HCT116 (cell line): ENCODE results near the gene CAMK2A. TPM values are rescaled to one million over a fixed set of nuclear protein-coding genes. Genes with fewer than 3 reads are reported as not detected.

Source experiments
- ATAC-seq: fragments of 200-7000 bp; cut with Tn5 transposase; 2 replicates; pipeline ENCODE4 v1.9.1; 2020; ENCODE audit warnings: mild to moderate bottlenecking, moderate library complexity
- BruUV-seq: library from RNA; stranded (reverse); fragments of 400-500 nt; replicated peaks from 2 replicates; lab custom pipeline; 2021; lab: Mats Ljungman, UMichigan
- CTCF ChIA-PET: fragments of 300-600 bp; sonication (Branson Sonifier 250); formaldehyde crosslinking; loops from one replicate; lab custom pipeline; 2021; ENCODE audit warnings: antibody characterized with exemption; lab: Charles Lee
- POLR2A ChIA-PET: fragments of 300-600, 350-600 bp; sonication (Branson Sonifier 250); formaldehyde crosslinking; loops from one replicate; lab custom pipeline; 2021; ENCODE audit warnings: antibody characterized with exemption; lab: Charles Lee
- RAD21 ChIA-PET, 2 experiments: fragments of 300-600 bp; sonication (Branson Sonifier 250); formaldehyde crosslinking; loops; one replicate each; lab custom pipeline; 2023; ENCODE audit warnings: low total read pairs in 2 of 2; ENCODE audit not compliant: uncharacterized antibody in 2 of 2, unreplicated experiment in 2 of 2, low non-redundant PET in 1 of 2; lab: Charles Lee
- DNase-seq: peaks from one replicate; pipeline ENCODE4 v3.0.0-alpha.2; 2010; ENCODE audit warnings: low read depth, low spot score
- H2AFZ ChIP-seq: fragments of 200-600 bp; shearing (Covaris generic), sonication (generic); 2 replicates; pipeline ENCODE4 v1.6.1; 2017; ENCODE audit warnings: low read depth, mixed run types, mixed read lengths, antibody characterized with exemption, low read length; ENCODE audit not compliant: poor library complexity, severe bottlenecking
- H3K27ac ChIP-seq: 2 replicates; pipeline ENCODE4 v1.5.1; 2012; ENCODE audit warnings: low read depth, low read length
- H3K27me3 ChIP-seq: fragments of 200-600 bp; sonication (generic); 2 replicates; pipeline ENCODE4 v1.6.1; 2016; ENCODE audit warnings: mixed run types, low read length, mixed read lengths; ENCODE audit not compliant: insufficient read depth
- H3K36me3 ChIP-seq, 2 experiments: fragments of 200-500 bp in 1 of 2; fragments of 200-600 bp in 1 of 2; sonication (Bioruptor generic) in 1 of 2; sonication (generic) in 1 of 2; 2 replicates each; pipeline versions ENCODE4 v1.5.1 to v1.6.1; 2014 to 2016; ENCODE audit warnings: low read length in 2 of 2, inconsistent platforms in 1 of 2, mixed read lengths in 1 of 2, mixed run types in 1 of 2; ENCODE audit not compliant: insufficient read depth in 2 of 2, control insufficient read depth in 1 of 2
- H3K4me1 ChIP-seq, 2 experiments: fragments of 200-600 bp in 1 of 2; sonication (generic) in 1 of 2; 2 replicates each; pipeline versions ENCODE4 v1.5.1 to v1.6.1; 2012 to 2017; ENCODE audit warnings: low read length in 2 of 2, inconsistent platforms in 1 of 2, mild to moderate bottlenecking in 1 of 2, mixed read lengths in 1 of 2, mixed run types in 1 of 2, moderate library complexity in 1 of 2; ENCODE audit not compliant: insufficient read depth in 2 of 2, control insufficient read depth in 1 of 2
- H3K4me2 ChIP-seq: fragments of 200-600 bp; sonication (generic); 2 replicates; pipeline ENCODE4 v1.6.1; 2017; ENCODE audit warnings: mixed run types, low read length, mixed read lengths
- H3K4me3 ChIP-seq, 2 experiments: fragments of 200-600 bp in 1 of 2; sonication (generic) in 1 of 2; replicated peaks in 1 of 2; 2 replicates each; pipeline ENCODE4 v1.5.1; 2011 to 2016; ENCODE audit warnings: low read length in 2 of 2, control low read depth in 1 of 2, low read depth in 1 of 2, mild to moderate bottlenecking in 1 of 2, mixed read lengths in 1 of 2, mixed run types in 1 of 2
- H3K79me2 ChIP-seq: fragments of 200-600 bp; sonication (generic); 2 replicates; pipeline ENCODE4 v1.6.1; 2017; ENCODE audit warnings: mild to moderate bottlenecking, mixed run types, low read length, moderate library complexity, mixed read lengths; ENCODE audit not compliant: insufficient read depth
- H3K9ac ChIP-seq: fragments of 200-600 bp; sonication (generic); 2 replicates; pipeline ENCODE4 v1.6.1; 2016; ENCODE audit warnings: low read length, mixed read lengths
- H3K9me2 ChIP-seq: fragments of 200-600 bp; sonication (generic), shearing (Covaris generic); 2 replicates; pipeline ENCODE4 v1.6.1; 2017; ENCODE audit warnings: mixed run types, mild to moderate bottlenecking, moderate library complexity; ENCODE audit not compliant: insufficient read depth
- H3K9me3 ChIP-seq, 2 experiments: fragments of 200-500 bp in 1 of 2; fragments of 200-600 bp in 1 of 2; sonication (Bioruptor generic) in 1 of 2; sonication (generic) in 1 of 2; 2 replicates each; pipeline ENCODE4 v1.6.1; 2014 to 2017; ENCODE audit warnings: low read length in 2 of 2, mixed read lengths in 2 of 2, inconsistent platforms in 1 of 2, low read depth in 1 of 2, mild to moderate bottlenecking in 1 of 2, mixed run types in 1 of 2, moderate library complexity in 1 of 2; ENCODE audit not compliant: control insufficient read depth in 1 of 2, insufficient read depth in 1 of 2
- H4K20me1 ChIP-seq: fragments of 200-600 bp; sonication (generic), shearing (Covaris generic); 2 replicates; pipeline ENCODE4 v1.6.1; 2017; ENCODE audit warnings: mixed run types, mild to moderate bottlenecking, moderate library complexity; ENCODE audit not compliant: insufficient read depth
- CTCF ChIP-seq, 3 experiments: fragments of 200-600 bp in 1 of 3; sonication (generic) in 1 of 3; IDR thresholded peaks in 2 of 3; conservative IDR thresholded peaks in 1 of 3; 2 replicates each; pipeline ENCODE4 v1.5.1; 2012 to 2017; ENCODE audit warnings: low read depth in 2 of 3, low read length in 2 of 3, antibody characterized with exemption in 1 of 3, borderline replicate concordance in 1 of 3, control low read depth in 1 of 3, mild to moderate bottlenecking in 1 of 3, mixed read lengths in 1 of 3, mixed run types in 1 of 3, moderate library complexity in 1 of 3; ENCODE audit not compliant: insufficient read depth in 1 of 3
- EGR1 ChIP-seq: IDR thresholded peaks from 2 replicates; pipeline ENCODE4 v1.6.1; 2012; ENCODE audit warnings: low read depth
- ELF1 ChIP-seq: IDR thresholded peaks from 2 replicates; pipeline ENCODE4 v1.6.1; 2012; ENCODE audit warnings: low read depth, borderline replicate concordance
- FOSL1 ChIP-seq: IDR thresholded peaks from 2 replicates; pipeline ENCODE4 v1.6.1; 2012; ENCODE audit warnings: low read depth
- MAX ChIP-seq: IDR thresholded peaks from 2 replicates; pipeline ENCODE4 v1.6.1; 2012
- POLR2A ChIP-seq: IDR thresholded peaks from 2 replicates; pipeline ENCODE4 v1.7.0; 2011; ENCODE audit warnings: borderline replicate concordance; ENCODE audit not compliant: insufficient read depth, insufficient read length; ENCODE audit errors: extremely low read depth
- RAD21 ChIP-seq: IDR thresholded peaks from 2 replicates; pipeline ENCODE4 v1.6.1; 2012; ENCODE audit warnings: low read depth, mild to moderate bottlenecking
- SRF ChIP-seq: IDR thresholded peaks from 2 replicates; pipeline ENCODE4 v1.6.1; 2012; ENCODE audit warnings: low read depth
- intact Hi-C: fragments of 100-400 bp; cut with micrococcal nuclease; formaldehyde crosslinking; loops from 2 replicates; pipeline ENCODE4 v1.10.0; 2022
- total RNA-seq: library from RNA; stranded (reverse); gene quantifications from one replicate; pipeline ENCODE4 v1.2.1, GENCODE V29; 2021; ENCODE audit not compliant: unreplicated experiment

The CAMK2A gene
- total RNA-seq, 1 experiment from 2014 or later, result not detected

- H3K79me2 ChIP-seq, result no peaks in the 10 kb centered on the region
- ChIA-PET RAD21 (no interaction called here), POLR2A (no interaction called here), CTCF (no interaction called here)
- no peak overlapping the region for H3K27ac ChIP-seq
- ATAC-seq, result no peak
- no peak overlapping the region for H2AFZ ChIP-seq
- H3K36me3 ChIP-seq, result no peaks in the 10 kb centered on the region
- no TSS peak for BruUV-seq
- no peak for DNase-seq
- TF ChIP-seq MAX (no peak), POLR2A (no peak), EGR1 (no peak), SRF (no peak)
- no peaks in the 10 kb centered on the region for H3K4me1 ChIP-seq
- H4K20me1 ChIP-seq, result no peaks in the 10 kb centered on the region
- H3K9me2 ChIP-seq, result no peaks in the 10 kb centered on the region
- intact Hi-C loops, result no loop called here
- H3K4me2 ChIP-seq, result no peak overlapping the region
- H3K4me3 ChIP-seq, result no peak overlapping the region
- H3K9me3 ChIP-seq, result no peaks in the 10 kb centered on the region
- no peak overlapping the region for H3K9ac ChIP-seq
- H3K27me3 ChIP-seq, result peaks cover 3% of the 10 kb centered on the region; the same call in 1 of the 2 replicates
Observed at GRCh38 chr5:150288361-150288760, 1.2 kb downstream of the CAMK2A start.

- peak; percentile 75 to 85 (median 83); a peak in 5 of 6 replicates for TF ChIP-seq CTCF (IDR thresholded peaks at IDR 0.05 in 2 of 3, conservative IDR thresholded peaks at IDR 0.05 in 1 of 3; ENCODE audit: borderline replicate concordance in 1 of 3, insufficient read depth in 1 of 3, low read depth in 2 of 3, low read length in 2 of 3)
- no peak for TF ChIP-seq FOSL1
- TF ChIP-seq SRF, result no peak
- peak; percentile 66 for TF ChIP-seq RAD21
- TF ChIP-seq ELF1, result no peak
- TF ChIP-seq, all 23 proteins: peak for 2
- intact Hi-C loops, result no loop called here
Observed at GRCh38 chr5:150286820-150287219, 2.8 kb downstream of the CAMK2A start.

More at GRCh38 chr5:150286820-150287219, 2.8 kb downstream of the CAMK2A start:
- Histone ChIP-seq H3K79me2 (no peaks in the 10 kb centered on the region), H3K4me3 (no peak overlapping the region), H3K9ac (no peak overlapping the region), H3K4me2 (no peak overlapping the region), H2AFZ (no peak overlapping the region), H3K36me3 (no peaks in the 10 kb centered on the region), H3K27me3 (peaks cover 3% of the 10 kb centered on the region; the same call in 1 of the 2 replicates), H3K27ac (no peak overlapping the region), H4K20me1 (no peaks in the 10 kb centered on the region), H3K4me1 (no peaks in the 10 kb centered on the region), H3K9me2 (no peaks in the 10 kb centered on the region), H3K9me3 (no peaks in the 10 kb centered on the region)
- no TSS peak for BruUV-seq
- ATAC-seq (peak; percentile 99), DNase-seq (peak; percentile 35)
- RAD21 ChIA-PET, result no interaction called here
- POLR2A ChIA-PET, result no interaction called here
- CTCF ChIA-PET, result interaction anchor here (0.8 kb wide), 2 partner anchors 12 to 24 kb away, joined by 3 to 4 read pairs; no protein-coding TSS in a partner anchor
